Measurements from ENCODE around the gene TFAP2B. TPM values are rescaled to one million over a fixed set of nuclear protein-coding genes. Genes with fewer than 3 reads are reported as not detected.

The TFAP2B gene
- total RNA-seq, 1 experiment from 2014 or later: not detected

GRCh38 chr6:50889935-50890334 is 71.3 kb downstream of the TFAP2B start:
- Histone ChIP-seq H3K4ac (ENCODE audit: low read depth, low read length) (no peak overlapping the region), H3K27me3 (ENCODE audit: insufficient read depth, low read length) (no peaks in the 10 kb centered on the region), H3T11ph (ENCODE audit: low read length) (no peak overlapping the region), H2BK15ac (ENCODE audit: low read depth, low read length) (no peak overlapping the region), H3K4me2 (ENCODE audit: insufficient read depth, insufficient read length, low read length) (no peak overlapping the region), H3K4me1 (ENCODE audit: insufficient read depth, low read length) (no peaks in the 10 kb centered on the region), H4K91ac (ENCODE audit: insufficient read length, low read depth, low read length) (no peak overlapping the region), H3K27ac (ENCODE audit: insufficient read length, low read depth, low read length) (no peak overlapping the region), H2BK12ac (ENCODE audit: insufficient read length, low read depth, low read length) (no peak overlapping the region), H3K14ac (ENCODE audit: insufficient read depth, low read length) (no peak overlapping the region), H4K8ac (replicated peaks; ENCODE audit: insufficient read length, low read depth, low read length) (no peak overlapping the region), H3K18ac (ENCODE audit: insufficient read length, low read depth, low read length) (no peak overlapping the region), H3K23me2 (ENCODE audit: insufficient read length, low read depth, low read length, poor library complexity, severe bottlenecking) (no peaks in the 10 kb centered on the region), H3K9ac (ENCODE audit: extremely low read depth, insufficient read length, low read length) (no peak overlapping the region), H2BK20ac (ENCODE audit: low read depth, low read length, poor library complexity, severe bottlenecking) (no peak overlapping the region), H3K79me2 (ENCODE audit: insufficient read depth, low read length) (no peaks in the 10 kb centered on the region), H4K5ac (ENCODE audit: insufficient read length, low read depth, low read length) (no peak overlapping the region), H3K23ac (ENCODE audit: insufficient read length, low read depth, low read length) (no peak overlapping the region), H3K79me1 (ENCODE audit: insufficient read depth, low read depth, low read length, poor library complexity, severe bottlenecking) (no peaks in the 10 kb centered on the region), H4K20me1 (ENCODE audit: control insufficient read depth, insufficient read depth, insufficient read length) (no peaks in the 10 kb centered on the region), H2BK120ac (ENCODE audit: low read depth, low read length, poor library complexity, severe bottlenecking) (no peak overlapping the region), H2AK5ac (ENCODE audit: insufficient read length, low read length) (no peak overlapping the region), H2AFZ (ENCODE audit: low read length) (no peak overlapping the region), H2BK5ac (ENCODE audit: insufficient read length, low read length) (no peak overlapping the region), H3K9me3 (ENCODE audit: control insufficient read depth, low read depth, low read length) (no peaks in the 10 kb centered on the region), H3K56ac (ENCODE audit: insufficient read length, low read depth, low read length) (no peak overlapping the region)
- WGBS (ENCODE audit: extremely low coverage, insufficient read length, low lambda C conversion rate): no CpG with 5 or more reads among the region's 2 CpGs
- Mint-ChIP-seq H3K27me3 (ENCODE audit: low read depth) (no peaks in the 10 kb centered on the region), H3K4me1 (peaks cover 0 to 16% of the 10 kb centered on the region in 2 experiments; a peak in 2 of 4 replicates), H3K27ac (no peak overlapping the region), H3K9me3 (peaks cover under 1 to 5% of the 10 kb centered on the region in 2 experiments; a peak in 3 of 5 replicates), H3K4me3 (no peak overlapping the region), H3K36me3 (ENCODE audit: insufficient read depth in 1 of 3, low read depth in 3 of 3) (peaks cover 0 to 1% (median 0%) of the 10 kb centered on the region in 3 experiments; a peak in 2 of 7 replicates)
- no peak for TF ChIP-seq CTCF (conservative IDR thresholded peaks at IDR 0.05)
- DNase-seq: no peak

Measured in H9 (cell line).